ENCODE results near the gene GABRB3. TPM values are rescaled to one million over a fixed set of nuclear protein-coding genes. Genes with fewer than 3 reads are reported as not detected.

GABRB3 gene
- total RNA-seq, 1 experiment from 2014 or later, result 0.13 TPM

GRCh38 chr15:26686547-26687187, 86.2 kb downstream of the GABRB3 start:
- no TSS peak for BruUV-seq (replicated peaks)
- Histone ChIP-seq H3K4me3 (ENCODE audit: low read depth in 2 of 2, low read length in 2 of 2) (no peak overlapping the region), H3K27ac (ENCODE audit: low read length) (no peak overlapping the region), H3K4me1 (ENCODE audit: control insufficient read depth, insufficient read depth, low read length) (no peaks in the 10 kb centered on the region), H3K27me3 (ENCODE audit: control insufficient read depth, insufficient read depth, low read length) (no peaks in the 10 kb centered on the region), H3K36me3 (ENCODE audit: control insufficient read depth, insufficient read depth, low read length) (no peaks in the 10 kb centered on the region), H3K9me3 (ENCODE audit: control insufficient read depth, insufficient read depth, low read depth, low read length) (no peaks in the 10 kb centered on the region)
- in situ Hi-C loops (cut with HindIII; ENCODE audit: low pct_unique_long_range_greater_than_20kb, low sequenced_read_pairs), result no loop called here
- POLR2A ChIA-PET, result no interaction called here
- intact Hi-C loops (cut with micrococcal nuclease; ENCODE audit: unreplicated experiment), result no loop called here
- TF ChIP-seq SIN3A (IDR thresholded peaks at IDR 0.05; ENCODE audit: borderline replicate concordance, insufficient read depth, low read depth, low read length) (no peak), TCF7L2 (IDR thresholded peaks at IDR 0.05; ENCODE audit: low read depth, low read length) (no peak), REST (IDR thresholded peaks at IDR 0.05; ENCODE audit: insufficient read depth in 1 of 2, low read depth in 2 of 2, low read length in 1 of 2) (no peak), POLR2AphosphoS5 (IDR thresholded peaks at IDR 0.05; ENCODE audit: low read depth, low read length) (no peak), CTCF (IDR thresholded peaks at IDR 0.05) (no peak)
- ATAC-seq (no peak), DNase-seq (ENCODE audit: low read depth, low spot score) (no peak)
- CTCF ChIA-PET, result no interaction called here

- ChIA-PET POLR2A (no interaction called here), CTCF (no interaction called here)
- Histone ChIP-seq H3K36me3 (ENCODE audit: control insufficient read depth, insufficient read depth, low read length) (no peaks in the 10 kb centered on the region), H3K27me3 (ENCODE audit: control insufficient read depth, insufficient read depth, low read length) (no peaks in the 10 kb centered on the region), H3K4me1 (ENCODE audit: control insufficient read depth, insufficient read depth, low read length) (no peaks in the 10 kb centered on the region), H3K27ac (ENCODE audit: low read length) (no peak overlapping the region), H3K4me3 (ENCODE audit: low read depth in 2 of 2, low read length in 2 of 2) (no peak overlapping the region), H3K9me3 (ENCODE audit: control insufficient read depth, insufficient read depth, low read depth, low read length) (no peaks in the 10 kb centered on the region)
- in situ Hi-C loops (cut with HindIII; ENCODE audit: low pct_unique_long_range_greater_than_20kb, low sequenced_read_pairs), result no loop called here
- DNase-seq (ENCODE audit: low read depth, low spot score), result no peak
- ATAC-seq, result no peak
- TF ChIP-seq SIN3A (IDR thresholded peaks at IDR 0.05; ENCODE audit: borderline replicate concordance, insufficient read depth, low read depth, low read length), result no peak
- TF ChIP-seq CTCF (IDR thresholded peaks at IDR 0.05), result no peak
- TF ChIP-seq REST (IDR thresholded peaks at IDR 0.05; ENCODE audit: insufficient read depth in 1 of 2, low read depth in 2 of 2, low read length in 1 of 2), result no peak
- TF ChIP-seq POLR2AphosphoS5 (IDR thresholded peaks at IDR 0.05; ENCODE audit: low read depth, low read length), result no peak
- no peak for TF ChIP-seq TCF7L2 (IDR thresholded peaks at IDR 0.05; ENCODE audit: low read depth, low read length)
- intact Hi-C loops (cut with micrococcal nuclease; ENCODE audit: unreplicated experiment), result no loop called here
- no TSS peak for BruUV-seq (replicated peaks)
Observed at GRCh38 chr15:26682598-26683164, 90.2 kb downstream of the GABRB3 start.

Measured in Panc1 (cell line).